Fibroblast of peridontal ligament (primary cell): Measurements from ENCODE around the gene ATP1A3.
A peak's percentile ranks its signal among the peaks of the same experiment; 100 is the strongest.
"Not testable (repeated sequence)": the region's sequence is repeated elsewhere in the genome, so short reads cannot be mapped to it uniquely, and the experiment has no call there.

Source experiments
- DNase-seq: peaks from one replicate; pipeline ENCODE4 v3.0.0-alpha.2; 2010; ENCODE audit errors: extremely low read depth

ATP1A3 gene

DNA sequence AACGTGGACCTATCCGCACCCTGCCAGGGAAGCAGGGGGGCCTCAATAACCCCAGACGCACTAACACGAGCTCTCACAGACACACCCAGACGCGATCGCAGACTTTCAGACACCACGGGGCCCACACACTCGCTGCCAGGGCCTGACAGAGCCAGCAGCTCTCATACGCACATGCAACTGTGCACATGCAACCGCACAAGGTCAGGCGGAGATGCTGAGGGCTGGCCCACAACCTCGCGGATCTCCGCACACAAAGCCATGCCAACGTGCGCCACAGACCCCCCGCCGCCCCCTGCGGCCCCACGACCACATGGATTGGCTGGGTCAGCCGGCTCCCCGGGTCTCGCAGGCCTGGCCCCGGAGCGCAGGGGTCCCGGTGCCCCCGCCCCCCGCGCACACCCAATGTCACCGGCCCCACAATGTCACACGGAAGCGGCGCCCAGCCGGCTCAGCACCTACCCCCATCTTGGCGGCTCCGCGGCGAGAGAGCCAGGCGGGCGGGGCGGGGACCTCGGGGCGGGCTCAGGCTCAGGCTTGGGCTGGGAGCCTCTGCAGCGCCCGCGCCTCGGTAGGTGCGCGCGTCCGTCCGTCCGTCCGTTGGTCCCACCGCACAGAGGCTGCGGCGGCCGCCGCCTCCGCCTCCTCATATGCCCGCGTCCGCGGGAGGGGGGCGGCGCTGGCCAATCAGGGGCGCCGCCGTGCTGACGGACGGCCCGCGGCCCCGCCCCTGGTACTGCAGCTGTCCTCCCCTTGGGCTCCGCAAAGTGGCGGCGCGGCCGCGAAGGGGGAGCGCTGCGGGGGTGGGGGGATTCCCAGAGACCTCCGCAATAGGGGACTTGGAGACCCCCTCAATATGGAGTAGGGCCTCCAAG lies at the start of gene ATP1A3:
Gene ATP1A3 (minus strand): TSS at position 619 of the 872 bp plus-strand sequence. CDS start 154 bp downstream, at position 465.
- DNase-seq = peak; percentile 13

DNA sequence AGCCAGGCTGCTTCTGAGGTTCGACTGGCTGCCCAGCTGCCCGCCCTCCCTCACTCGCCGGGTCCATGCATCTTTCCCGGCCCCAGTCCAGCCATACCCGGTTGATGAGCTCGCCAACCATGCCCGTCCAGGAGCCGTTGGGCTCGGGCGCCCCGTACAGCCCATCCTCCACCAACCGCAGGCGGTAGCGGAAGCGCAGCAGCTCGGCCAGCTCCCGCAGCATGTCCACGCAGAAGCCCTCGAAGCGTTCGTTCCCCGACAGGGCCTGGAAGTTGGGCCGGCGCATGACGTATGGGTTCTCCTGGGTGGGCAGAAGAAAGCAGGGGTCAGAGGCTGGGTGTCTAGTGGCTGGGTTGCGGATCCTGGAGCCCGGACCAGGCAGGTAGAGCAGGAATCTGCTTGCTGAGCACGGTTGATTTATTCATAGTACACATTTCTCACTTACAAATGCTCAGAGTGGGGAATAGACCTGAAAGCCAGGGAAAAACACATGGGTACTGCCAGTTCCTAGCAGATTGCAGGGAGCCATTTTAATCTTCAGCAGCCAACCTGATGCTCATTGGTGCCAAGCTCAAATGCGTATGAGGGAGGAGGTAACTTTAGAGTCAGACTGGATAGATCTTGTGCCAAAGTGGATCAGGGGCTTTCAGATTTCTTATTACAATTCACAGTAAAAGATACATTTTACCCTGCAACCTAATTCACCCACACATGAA lies 48.6 kb upstream of the ATP1A3 start:
- DNase-seq = no peak

DNA sequence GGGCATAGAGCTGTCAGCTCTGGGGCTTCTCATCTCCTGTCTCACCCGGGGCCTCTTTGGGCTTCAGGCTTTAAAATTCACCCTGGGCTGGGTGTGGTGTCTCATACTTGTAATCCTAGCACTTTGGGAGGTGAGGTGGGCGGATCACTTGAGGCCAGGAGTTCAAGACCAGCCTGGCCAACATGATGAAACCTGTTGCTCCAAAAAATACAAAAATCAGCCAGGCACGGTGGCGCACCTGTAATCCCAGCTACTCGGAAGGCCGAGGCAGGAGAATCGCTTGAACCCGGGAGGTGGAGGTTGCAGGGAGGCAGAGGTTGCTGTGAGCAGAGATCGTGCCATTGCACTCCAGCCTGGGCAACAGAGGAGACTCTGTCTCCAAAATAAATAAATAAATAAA lies 46.5 kb upstream of the ATP1A3 start:
- not testable (repeated sequence) for DNase-seq

DNA sequence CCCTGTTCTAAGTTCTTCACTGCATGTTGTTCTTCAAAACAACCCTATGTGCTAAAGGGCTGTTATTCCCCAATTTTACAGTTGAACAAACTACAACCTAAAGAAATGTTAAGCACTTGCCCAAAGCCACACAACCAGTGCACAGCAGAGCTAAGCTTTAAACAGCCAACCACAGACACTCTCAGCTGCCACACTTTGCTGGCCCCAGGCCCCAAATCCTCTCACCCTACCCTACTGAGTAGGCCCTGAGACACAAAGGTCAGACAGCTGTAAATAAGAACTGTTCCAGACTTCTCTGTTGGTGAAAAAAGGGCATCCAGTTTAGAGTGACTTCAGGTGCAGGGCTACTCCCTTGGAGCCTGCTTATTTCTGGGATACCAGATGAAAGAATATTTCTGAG lies 46.0 kb upstream of the ATP1A3 start:
- no peak for DNase-seq

DNA sequence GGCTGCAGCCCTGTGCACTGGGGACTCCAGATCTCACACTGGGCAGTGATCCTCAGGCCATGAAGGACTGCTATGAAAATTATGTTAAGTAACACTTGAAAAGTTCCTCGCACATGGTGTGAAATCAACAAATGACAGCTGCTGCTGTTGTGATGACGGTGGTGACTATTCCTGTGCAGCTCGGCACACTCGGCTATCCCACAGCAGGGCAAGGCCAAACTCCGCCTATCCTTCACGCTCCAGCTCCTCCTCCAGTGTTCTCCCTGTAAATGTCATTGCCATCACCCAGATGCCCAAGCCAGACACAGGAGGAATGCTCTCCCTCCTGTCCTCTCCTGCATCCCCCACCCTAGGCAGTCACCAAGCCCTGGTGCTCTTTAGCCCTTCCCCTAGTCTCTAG lies 44.6 kb upstream of the ATP1A3 start:
- no peak for DNase-seq

DNA sequence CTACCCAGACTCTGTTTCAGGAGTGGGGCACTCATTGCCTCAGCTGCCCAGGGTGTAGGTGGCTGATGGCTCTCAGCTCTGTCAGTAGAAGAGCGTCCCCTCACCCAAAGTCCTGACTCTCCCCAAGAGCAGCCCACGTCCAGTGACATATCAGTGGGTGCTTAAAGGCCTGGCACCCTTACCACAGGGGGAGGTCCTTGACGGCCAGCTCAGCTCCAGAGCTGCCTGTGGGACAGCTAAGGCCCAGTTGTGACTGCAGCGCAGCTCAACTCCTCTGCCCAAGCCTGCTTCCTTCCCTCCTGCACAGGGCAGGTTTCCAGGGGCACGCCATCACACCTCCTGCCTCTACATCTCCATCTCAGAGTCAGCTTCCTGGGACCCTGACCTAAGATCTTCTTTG lies 43.6 kb upstream of the ATP1A3 start:
- DNase-seq = no peak

DNA sequence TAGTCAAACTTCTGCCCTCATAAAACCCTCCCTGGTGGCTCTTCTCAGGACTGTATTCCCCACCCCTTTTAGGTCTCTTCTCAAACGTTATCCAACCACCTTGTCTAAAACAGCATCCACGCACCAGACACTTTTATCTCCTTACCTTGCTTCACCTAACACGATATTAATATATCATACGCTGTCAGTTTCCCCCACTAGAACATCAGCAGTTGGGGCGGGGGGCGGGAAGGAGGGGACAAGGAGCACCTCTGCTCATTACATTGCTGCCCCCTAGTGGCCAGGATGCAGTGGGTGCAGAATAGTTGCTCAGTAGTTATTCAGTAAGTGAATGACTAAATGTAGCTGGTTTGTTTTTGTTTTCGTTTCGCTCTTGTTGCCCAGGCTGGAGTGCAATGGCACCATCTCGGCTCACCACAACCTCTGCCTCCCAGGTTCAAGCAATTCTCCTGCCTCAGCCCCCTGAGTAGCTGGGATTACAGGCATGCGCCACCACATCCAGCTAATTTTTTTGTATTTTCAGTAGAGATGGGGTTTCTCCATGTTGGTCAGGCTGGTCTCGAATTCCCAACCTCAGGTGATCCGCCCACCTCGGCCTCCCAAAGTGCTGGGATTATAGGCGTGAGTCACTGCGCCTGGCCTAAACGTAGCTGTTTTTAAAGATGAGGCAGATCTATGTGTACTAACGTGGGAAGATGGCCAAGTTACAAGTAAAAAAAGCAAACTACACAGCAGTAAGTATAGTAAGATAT lies 40.8 kb upstream of the ATP1A3 start:
- peak; percentile 61 for DNase-seq

DNA sequence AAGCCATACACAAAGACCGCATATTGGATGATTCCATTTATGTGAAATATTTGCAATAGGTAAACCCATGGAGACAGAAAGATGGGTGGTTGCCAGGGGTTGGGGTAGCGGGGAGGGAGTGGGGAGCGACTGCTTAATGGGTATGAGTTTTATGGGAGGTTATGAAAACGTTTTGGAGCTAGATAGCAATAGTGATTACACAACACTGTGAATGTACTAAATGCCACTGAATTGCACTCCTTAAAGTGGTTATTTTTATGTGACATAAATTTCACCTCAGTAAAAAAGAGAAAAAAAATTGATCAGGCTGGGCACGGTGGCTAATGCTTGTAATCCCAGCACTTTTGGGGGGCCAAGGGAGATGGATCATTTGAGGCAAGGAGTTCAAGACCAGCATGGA lies 39.4 kb upstream of the ATP1A3 start:
- no peak for DNase-seq

DNA sequence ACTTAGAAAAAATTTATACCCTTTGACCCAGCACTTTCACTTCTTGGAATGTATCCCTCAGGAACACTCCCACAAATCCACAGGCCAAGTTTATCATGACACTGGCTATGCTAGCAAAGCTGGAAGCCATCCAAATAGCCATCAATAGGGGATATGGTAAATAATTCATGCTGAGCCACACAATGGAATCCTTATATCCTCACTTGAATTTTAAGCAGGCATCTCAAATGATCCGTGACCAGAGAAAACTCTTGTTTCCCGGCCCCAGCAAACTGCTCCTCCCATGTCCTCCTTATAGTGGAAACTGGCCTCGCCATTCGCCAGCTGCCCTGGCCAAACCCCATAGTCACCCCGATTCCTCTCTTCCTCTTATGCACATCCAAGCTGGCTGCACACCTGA lies 38.4 kb upstream of the ATP1A3 start:
- no peak for DNase-seq

DNA sequence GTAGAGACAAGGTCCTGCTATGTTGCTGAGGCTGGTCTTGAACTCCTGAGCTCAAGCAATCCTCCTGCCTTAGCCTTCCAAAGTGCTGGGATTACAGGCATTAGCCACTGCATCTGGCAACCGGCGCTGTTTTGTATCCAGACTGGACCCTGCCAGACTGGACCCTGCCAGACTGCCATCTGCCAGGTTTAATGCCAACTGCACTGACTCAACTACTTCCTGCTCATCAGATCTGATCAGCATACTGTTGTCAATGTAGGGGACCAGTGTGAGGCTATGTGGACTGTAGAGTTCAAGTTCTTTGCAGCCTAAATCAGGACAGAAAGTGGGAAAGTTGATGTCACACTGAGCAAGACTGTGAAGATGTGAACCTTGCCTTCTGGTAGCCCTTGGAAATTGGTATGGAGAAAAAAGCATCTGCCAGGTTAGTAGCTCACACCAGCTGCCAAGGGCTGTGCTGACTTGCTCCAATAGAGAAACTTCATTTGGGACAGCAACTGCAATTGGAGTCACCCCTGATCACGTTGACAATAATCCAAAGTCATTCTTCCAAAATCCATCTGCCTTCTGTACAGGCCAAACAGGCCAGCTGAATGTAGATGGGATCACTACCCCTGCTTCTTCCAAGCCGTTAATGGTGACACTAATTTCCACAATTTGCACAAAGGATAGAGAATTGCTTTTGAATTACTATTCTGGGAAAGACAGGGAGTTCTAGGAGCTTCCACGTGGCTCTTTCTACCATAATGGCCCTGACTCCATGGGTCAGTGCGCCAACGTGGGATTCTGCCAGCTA lies 36.8 kb upstream of the ATP1A3 start:
- no peak for DNase-seq

DNA sequence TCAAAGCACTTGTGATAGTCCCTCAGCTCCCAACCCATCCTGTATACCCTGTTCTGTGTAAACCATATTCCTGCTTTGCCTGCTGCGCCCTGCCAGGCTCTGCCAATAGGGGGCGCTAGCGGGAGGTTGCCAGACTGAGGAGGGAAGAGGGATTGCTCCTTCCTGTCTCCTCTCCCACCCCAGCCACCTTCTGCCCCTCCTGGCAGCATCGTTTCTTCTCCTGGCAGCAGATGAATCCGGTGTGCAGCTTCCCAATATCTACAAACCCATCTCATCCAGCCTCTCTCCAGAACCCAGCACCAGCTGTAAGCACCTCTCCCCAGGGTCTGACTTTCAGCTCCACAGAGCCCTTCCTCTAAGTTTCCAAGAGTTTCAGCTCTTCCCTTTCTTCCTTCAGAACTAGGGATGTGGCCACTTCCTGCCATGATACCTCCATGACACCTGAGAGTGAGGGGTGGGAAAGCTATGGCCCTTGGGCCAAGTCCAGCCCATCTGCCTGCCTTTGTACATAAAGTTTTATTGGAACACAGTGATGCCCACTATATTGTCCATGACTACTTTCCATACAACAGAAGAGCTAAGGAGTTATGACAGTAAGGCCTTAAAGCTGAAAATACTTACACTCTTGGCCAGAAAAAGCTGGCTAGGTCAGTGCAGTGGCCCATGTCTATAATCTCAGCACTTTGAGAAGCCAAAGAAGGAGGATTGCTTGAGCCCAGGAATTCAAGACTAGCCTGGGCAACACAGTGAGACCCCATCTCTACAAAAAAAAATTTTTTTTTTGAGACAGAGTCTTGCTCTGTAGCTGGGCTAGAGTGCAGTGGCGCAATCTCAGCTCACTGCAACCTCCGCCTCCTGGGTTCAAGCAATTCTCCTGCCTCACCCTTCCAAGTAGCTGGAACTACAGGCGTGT lies 34.5 kb upstream of the ATP1A3 start:
- no peak for DNase-seq

DNA sequence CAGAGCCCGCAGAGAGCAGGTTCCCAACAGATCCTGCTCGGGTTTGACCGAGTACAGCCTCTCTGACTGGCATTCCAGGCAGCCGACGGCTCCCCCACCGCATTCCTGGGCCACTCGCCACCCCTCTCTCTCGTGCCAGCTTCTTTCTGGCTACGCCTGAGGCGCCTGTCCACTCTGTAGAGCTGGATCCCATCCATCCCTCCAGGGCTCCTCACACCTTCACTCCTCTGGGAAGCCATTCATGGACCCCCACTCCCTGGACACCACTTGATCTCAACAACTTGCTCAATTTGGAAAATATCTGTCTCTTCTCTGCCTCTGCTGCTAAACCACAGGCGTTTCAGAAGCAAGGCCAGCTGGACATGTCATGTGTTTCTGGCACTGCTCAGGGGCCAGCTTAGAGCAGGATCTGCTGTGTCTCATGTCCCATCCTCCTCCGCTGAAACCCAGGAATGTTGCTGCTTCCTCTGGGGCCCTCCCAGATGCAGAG lies 30.6 kb upstream of the ATP1A3 start:
- DNase-seq = no peak

DNA sequence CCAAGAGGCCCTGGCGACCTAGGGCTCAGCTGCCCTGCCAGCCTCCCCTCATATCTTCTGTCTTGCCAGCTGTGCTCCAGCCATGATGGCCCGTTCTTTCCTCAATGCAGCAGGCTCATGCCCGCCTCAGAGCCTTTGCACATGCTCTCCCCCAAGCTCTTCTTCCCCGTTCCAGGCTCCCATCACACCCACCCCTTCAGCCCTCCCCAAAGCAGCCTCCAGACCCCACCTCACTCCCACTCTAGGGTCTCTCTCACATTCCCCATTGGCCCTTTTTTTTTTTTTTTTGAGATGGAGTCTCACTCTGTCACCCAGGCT lies 29.9 kb upstream of the ATP1A3 start:
- no peak for DNase-seq

DNA sequence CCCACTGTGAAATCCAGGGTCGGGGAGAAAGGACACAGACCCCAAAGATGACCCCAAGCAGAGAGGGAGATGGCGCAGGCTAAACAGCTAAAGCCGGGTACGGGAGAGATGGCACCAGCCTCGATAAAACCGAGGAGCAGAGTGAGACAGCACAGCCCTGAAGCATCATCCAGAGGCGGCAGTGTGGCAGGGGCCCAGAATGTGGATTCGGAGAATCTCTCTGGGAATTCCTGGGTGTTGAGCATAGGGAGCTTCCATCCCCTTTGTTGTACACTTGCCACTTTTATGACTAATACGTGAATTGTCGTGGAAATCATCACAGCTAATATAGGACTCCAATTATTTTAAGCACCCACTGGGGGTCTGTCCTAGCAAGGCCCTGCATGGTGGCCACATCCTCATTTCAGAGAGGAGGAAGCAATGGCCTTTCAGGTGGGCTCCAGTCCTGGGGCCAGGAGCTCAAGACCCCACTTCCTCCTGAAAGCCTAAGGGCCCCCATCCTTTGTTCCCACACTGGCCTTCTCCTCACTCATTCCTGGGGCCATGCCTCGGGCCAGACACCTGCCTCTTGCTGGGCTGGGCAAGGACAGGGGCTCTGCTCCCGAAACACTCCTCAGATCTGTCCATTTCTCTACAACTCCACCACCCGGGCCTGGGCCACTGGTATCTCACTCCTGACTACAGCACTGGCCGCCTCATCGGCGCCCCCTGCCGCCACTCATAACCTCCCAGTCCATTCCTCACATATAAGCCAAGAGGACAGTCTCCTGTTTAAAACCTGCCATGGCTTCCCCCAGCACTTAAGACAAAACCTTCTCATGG lies 29.3 kb upstream of the ATP1A3 start:
- DNase-seq = no peak

DNA sequence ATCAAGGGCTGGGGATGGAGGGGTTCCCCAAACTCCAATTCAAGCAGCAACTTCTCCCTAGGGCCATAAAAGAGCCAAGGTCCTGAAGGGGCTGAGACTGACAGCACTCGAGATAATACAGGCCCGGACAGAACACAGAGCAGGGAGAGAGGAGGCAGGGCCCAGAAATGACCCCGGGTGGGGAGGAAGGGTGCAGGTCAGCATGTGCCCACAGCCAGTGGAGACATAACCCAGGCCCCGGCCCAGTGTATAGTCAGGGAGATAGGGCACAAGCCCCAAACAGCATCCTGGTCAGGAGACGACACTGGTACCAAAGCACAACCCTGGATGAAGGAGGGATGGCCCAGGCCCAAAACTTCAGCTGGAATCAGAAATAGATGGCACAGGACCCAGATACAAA lies 28.6 kb upstream of the ATP1A3 start:
- no peak for DNase-seq

DNA sequence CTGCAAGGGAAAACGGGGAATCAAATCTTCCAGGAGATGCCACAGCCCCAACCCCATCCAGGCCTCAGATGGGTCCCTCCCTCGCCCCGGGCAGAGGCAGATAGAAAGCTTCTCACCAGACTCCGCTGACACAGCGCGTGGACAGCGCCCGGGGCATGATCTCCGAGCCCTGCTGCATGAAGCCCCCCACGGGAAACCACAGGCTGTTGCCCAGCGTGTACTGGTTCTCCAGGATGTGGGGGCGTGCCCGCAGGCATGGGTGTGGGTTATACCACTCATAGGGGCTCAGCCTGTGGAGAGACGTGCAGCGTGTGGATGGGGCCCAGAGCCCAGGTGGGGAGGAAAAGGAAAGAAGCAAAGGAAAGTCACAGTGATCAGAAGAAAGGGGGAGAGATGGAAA lies 27.2 kb upstream of the ATP1A3 start:
- no peak for DNase-seq

DNA sequence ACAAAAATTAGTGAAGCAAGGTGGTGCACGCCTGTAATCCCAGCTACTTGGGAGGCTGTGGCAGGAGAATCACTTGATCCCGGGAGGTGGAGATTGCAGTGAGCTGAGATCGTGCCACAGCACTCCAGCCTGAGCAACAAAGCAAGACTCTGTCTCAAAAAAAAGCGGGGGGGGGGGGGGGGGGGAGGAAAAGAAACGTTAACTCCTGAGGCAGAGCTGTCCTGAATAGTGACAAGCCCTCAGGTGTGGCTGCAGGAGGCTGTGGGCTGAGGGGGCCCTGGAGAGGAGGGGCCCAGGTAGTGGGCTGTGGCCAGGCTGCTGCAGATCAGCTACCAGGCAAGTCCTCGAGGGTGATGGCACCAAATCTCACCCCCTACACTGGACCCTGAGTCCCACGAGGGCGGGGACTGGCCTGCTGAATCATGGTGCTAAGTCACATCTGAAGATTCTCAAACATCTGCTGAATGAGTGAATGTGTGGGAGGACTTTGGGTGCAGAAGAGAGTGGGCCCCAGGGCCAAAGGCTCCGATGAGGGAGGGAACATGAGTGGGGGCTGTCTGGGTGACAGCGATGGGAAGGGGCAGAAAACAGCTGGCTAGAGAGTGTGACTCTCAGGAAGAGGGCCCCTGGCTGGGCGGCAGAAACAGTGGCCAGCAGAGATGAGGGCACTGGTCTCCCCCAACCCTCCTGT lies 24.6 kb upstream of the ATP1A3 start:
- DNase-seq = no peak

DNA sequence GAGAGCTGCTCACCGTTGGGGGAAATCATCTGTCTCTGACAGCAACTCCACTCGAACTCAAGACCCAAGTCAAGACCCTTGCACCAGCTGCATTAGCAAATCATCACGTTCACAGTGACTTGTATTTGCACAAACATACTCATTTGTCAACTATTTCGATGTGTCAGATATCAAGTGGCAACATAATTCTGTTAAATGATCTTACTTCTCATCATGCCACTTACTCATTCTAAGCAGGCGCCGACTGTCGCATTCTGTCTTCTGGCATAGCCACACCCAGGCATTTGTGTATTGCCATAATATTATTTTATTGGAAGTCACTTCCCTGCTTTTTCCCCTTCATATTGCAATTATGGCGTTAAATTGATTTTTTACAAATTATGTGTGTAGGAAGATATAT lies 23.0 kb upstream of the ATP1A3 start:
- DNase-seq = no peak

DNA sequence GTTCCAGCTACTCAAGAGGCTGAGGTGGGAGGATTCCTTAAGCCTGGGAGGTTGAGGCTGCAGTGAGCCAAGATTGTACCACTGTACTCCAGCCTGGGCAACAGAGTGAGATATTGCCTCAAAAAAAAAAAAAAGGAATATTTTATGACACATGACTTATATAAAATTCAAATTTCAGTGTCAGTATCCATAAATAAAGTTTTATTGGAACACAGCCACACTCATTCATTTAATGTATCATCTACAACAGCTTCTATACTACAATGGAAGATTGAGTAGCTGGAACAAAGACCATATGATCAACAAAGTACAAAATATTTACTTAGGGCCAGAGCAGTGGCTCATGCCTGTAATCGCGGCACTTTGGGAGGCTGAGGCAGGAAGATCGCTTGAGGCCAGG lies 18.7 kb upstream of the ATP1A3 start:
- DNase-seq = not testable (repeated sequence)
